ENCODE results near the gene CDK5RAP2.

GRCh38 chr9:120388003-120388855 is 191.7 kb downstream of the CDK5RAP2 start:
- TF ChIP-seq POLR2AphosphoS5 (IDR thresholded peaks at IDR 0.05; ENCODE audit: borderline replicate concordance, low read depth, low read length) (no peak), EZH2 (IDR thresholded peaks at IDR 0.05) (no peak), FOXP2 (optimal IDR thresholded peaks at IDR 0.05; ENCODE audit: control extremely low read depth, extremely low read length, insufficient read depth) (no peak)
